HG03139 (cell line): ENCODE measurements around the gene PRKCE.

Experiments
- ATAC-seq: cut with Tn5 transposase; IDR thresholded peaks from one replicate; pipeline ENCODE4 v1.9.1; 2021; ENCODE audit not compliant: unreplicated experiment

Gene PRKCE

DNA sequence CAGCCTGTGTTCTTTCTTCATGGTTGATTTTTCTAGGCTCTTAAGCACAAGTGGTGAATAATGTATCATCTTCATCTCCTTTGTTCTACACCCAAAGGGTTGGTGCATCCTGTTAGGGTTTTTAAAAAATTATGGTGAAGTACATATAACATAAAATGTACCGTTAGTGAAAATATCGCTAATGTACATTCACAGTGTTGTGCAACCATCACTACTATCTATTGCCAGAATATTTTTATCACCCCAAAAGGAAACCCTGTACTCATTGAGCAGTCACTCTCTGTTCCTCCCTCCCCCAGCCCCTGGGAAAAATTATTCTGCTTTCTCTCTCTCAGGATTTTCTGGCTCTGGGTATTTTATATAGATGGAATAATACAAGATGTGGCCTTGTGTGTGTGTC is 98.5 kb downstream of the PRKCE start:
- no peak for ATAC-seq

DNA sequence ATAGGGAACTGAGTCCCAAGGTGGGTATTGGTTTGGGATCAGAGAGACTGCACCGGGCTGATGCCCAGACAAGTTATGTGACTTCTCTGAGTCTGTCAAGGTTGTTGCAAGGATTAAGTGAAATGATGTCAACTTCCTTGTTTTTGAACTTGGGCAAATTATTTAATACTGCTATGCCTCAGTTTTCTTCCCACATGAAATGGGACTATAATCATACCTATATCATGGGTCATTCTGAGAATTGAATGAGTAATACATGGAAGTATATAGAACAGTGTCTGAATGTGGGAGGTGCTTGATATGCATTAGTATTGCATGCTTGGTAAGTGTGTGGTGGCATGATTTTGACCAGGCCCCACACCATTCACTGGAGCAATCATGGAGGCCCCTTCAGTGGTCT is 99.0 kb downstream of the PRKCE start:
- ATAC-seq, result no peak

DNA sequence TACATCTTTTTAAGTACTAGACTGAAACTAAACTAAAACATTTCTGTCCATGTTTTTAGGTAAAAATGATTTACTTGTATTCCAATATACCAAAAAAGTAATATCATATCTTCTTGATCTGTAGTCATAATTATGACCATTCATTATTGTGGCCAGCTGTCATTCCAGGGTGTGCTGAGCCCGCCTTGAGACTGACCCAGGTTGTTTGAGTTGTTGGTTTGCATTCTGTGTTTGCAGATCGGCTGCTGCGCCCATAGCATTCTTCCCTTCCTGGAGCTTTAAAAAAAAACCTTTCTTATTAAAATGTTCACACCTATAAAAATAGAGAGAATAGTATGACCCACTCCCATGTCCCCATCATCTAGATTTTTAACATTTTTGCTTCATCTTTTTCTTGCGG is 101.9 kb downstream of the PRKCE start:
- no peak for ATAC-seq

DNA sequence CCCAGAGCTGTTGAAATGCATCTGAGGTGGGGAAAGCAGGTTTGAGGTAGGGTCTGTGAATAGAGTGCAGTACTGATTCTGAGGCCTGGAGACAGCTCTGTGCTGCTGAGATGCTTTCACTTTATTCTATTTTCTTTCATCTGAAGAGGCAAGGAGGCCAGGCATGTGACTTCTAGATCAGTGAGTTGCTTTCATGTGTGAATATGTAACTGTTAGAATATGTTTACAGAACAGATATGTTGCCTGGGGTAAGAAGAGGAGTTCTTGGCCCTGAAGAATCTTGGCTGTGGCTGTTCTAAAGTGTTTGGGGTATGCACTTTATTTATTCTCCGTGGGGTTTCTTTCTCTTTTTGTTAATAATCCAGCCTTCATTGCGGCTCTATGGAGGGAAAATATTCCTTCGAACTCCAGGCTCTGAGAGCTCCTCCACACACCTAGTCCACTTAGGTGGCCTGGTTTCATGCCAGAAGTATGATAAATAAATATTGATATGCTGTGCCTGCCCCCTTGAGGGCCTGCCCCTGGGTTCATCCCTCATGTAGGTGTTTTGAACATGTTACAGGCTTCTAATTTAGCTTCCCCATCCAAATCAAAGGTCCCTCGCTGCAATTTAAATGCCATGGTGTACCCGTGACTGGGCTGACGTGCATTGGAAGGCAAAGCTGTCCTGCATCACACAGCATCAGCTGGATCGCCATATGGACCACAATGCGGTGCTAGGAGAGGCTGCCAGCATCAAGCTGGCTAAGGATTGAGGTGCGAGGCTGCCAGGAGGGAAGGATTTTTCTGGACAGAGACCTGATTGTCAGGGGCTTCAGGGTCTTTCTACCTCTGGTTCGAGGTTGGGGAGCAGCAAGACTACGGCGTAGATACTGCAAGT is 102.9 kb downstream of the PRKCE start:
- ATAC-seq, result no peak

DNA sequence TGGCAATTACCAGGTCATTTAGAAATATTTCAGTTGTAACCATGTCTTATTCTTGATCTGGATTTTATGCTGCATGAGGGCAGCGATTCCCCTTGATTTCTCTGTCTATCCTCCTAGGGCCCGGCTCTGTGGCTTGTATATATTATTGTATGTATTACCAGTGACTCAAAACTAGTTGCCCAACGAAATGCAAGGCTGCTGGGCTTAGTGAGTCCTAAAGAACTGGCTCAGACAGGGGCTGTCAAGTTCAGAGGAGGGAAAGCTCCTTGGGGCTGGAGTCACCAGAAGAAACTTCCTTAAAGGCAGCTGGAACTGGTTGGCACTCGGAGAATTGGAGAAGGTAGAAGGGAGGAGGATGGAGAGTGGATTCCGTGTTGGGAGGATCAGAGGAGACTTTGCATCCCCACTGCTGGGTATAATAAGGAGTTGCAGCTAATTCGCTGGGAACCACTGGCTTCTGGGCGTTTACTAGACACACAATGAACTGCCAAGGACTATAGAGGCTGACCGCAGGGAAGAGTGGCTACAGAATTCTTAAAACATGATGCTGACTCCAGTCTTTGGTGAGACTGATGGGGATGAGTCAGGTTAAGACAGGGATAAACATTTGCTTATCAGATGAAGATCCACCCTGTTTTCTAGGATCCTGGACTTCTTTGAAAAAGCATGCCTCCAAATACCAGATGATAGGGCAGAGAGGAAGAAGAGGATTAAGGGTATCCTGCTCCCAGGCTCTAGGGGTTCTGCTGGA is 104.3 kb downstream of the PRKCE start:
- no peak for ATAC-seq

DNA sequence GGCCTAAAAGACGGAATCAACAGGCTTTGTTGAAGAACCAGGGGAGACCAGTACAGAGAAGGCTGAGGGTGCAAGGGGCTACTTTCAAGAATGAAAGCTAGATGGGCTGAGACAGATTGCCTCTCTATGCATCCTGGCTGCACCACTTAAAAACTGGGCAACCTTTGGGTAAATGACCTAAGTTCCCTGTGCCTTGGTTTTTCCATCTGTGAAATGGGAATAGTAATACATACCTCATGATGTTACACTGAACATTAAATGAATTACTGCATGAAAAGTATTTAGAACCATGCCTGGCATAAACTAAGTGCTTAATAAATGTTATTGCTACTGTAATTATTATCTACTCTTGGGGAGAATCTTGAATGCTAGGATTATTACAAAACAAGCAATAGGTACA is 106.5 kb downstream of the PRKCE start:
- no peak for ATAC-seq

DNA sequence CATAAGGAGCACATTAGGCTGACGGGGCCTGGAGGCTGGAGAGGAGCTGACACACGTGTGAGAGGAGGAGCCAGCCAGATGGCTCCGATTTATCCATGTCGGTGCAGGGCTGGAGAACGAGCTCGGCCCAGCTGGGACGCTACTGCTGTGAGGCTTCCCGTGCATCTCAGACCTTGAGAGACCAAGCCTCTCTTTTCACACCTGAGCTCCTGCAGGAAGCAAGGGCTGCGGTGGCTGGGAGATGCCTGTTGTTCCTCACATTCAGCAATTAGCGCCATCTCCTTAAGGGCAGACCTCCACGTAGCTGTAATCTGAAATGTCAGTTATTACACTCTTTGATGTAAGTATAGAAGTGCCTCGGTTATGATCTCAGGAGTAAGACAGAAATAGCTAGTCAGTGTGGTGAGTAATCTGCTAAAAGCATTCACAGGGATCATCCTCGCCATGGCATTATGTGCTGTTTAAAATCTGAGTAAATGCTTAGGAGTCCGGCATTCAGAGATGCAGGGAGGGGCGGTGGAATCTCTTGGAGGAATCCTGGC is 107.9 kb downstream of the PRKCE start:
- no peak for ATAC-seq

DNA sequence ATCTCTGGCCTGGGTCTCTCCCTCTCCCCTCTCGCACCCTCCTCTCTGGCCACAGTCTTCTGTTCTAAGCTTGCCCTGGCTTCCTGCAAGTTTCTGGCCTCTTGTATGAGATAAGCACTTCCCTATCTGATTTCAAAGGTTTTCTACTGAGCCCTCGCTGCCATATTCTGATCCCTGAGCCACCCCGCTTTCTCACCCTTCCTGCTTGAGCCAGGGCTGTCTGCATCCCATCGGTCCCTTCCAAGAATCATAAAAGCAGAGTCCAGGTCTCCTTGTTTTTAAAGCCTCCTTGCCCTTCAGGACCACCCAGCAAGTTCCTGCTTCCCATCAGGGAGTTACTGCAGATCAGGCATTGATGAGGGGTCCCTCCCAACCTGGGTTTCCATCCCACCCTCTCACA is 110.2 kb downstream of the PRKCE start:
- no peak for ATAC-seq

DNA sequence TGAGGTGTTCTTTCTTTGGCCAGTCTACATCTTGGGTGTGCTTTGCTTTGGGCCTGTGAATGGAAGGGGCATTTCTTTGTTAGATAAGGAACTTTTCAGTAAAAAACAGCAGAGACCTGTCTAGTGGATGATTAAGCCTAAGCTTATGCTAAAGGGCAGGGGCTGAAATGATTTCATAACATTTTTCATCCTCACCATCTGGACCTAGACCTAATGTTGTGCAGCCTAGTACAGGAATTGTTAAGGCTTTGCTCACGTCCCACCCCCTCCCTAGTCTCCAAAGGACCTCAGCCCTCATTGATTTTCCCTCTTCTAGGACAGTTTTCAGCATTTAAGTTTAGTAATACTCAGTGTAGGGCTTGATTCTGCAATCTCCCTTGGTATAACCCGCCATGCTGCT is 111.8 kb downstream of the PRKCE start:
- ATAC-seq, result no peak

DNA sequence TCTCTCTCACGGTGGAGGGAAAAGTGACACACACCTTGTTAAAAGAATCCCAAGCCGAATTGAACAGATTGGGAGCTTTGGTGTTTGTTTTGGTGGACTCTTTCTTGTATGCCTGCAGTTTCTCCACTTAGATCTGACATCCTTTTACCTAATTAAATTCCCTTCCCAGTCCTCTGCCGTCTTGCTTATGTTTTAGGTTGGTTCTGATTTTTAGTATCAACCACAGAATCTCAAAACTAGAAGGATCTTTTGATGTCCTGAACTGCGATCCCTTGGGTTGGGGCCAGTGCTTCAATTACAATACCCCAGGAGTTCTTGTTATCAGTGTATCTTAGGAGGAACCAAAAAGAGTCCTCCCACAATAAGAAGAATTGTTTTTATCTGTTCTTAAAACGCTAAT is 112.3 kb downstream of the PRKCE start:
- ATAC-seq, result no peak

DNA sequence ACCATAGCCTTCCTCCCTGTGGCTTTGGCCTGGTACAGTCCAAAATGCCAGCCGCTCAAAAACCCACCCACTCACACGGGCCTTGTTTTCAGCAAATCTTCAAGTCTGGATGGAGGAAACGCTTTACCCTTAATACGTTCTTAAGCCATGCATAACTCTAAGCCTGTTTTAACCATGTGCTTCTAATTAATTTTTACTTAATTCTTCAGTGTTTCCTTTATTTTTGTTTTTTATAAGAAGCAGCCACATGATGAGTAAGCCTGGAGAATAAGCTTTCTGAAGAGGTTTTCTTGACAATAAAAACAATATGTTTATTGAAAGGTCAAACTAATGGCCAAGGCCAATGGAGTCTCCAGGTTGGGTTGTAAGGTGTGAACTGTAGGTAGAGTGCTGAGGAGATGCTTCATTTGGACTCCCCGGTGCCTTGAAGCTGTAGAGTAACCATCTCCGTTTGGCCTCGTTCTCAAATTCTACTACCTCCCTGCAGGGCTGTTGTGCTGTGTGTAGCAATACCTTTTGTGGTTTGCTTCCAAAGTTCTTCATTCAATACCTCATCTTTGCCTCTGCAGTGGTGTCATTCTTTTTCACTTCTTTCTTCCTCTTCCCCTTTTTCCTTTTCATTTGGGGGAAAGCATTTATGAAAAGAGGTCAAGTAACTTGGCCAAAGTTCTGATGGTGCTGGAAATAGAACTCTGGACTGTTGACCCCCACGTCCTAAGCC is 113.7 kb downstream of the PRKCE start:
- no peak for ATAC-seq

DNA sequence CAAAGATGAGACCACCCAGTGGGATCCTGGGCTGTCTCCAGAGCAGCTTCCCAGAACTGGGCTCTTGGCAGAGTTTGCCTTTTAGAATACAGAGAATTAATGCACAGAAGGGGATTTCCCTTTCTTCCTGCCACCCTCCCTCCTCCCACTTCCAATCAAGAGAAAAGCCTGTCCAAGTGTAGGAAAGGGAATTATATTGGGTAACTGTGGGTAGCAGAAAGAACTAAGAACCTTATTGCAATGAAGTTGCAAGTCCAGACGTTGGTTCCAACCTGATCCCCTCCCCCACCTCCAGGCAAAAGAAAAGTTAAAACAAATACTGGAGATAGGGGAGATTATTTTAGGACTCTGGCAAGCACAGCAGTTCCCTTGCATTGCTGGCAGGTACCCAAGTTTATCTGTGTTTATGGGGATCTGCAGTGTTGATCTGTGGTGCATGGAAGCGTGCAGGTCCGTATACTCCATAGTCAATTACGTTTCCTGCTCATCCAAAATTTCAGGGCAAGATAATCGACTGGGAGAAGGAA is 114.3 kb downstream of the PRKCE start:
- no peak for ATAC-seq

DNA sequence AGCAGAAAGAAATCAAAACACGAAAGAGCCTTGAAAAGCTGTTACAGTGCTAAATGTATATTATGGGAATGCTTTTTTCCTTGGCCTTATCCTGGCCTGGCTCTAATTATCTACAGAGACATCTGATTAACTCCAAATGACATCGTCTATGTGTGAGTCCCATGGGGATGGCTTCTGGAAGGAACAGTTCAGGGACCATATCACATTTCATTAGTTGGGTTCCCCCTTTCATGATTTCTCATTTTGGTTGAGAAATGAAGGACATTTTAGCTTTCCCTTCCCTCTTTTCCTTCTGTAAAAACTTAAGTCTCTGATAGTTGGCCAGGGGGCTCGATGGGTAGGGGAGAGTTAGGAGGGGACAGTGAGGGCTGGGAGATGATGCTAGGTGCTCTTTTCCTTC is 116.7 kb downstream of the PRKCE start:
- no peak for ATAC-seq

DNA sequence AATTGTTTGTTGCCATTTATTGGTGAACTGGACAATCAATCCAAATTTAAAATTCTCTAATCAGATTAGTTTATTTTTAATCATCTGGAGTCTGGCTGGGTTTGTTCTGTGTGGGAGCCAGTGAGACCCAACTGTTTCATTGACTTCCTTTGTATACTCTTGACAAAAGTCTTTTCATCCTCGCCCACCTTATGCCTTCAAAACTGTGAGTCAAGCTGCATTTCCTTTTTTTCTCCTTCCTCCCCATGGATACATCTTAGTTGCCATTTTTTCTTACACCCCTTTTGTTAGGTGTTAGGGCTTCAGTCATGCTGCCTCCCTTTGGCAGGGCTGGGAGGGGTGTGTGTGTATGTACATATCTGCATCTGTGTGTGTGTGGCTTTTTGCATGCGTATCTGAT is 117.6 kb downstream of the PRKCE start:
- ATAC-seq, result no peak

DNA sequence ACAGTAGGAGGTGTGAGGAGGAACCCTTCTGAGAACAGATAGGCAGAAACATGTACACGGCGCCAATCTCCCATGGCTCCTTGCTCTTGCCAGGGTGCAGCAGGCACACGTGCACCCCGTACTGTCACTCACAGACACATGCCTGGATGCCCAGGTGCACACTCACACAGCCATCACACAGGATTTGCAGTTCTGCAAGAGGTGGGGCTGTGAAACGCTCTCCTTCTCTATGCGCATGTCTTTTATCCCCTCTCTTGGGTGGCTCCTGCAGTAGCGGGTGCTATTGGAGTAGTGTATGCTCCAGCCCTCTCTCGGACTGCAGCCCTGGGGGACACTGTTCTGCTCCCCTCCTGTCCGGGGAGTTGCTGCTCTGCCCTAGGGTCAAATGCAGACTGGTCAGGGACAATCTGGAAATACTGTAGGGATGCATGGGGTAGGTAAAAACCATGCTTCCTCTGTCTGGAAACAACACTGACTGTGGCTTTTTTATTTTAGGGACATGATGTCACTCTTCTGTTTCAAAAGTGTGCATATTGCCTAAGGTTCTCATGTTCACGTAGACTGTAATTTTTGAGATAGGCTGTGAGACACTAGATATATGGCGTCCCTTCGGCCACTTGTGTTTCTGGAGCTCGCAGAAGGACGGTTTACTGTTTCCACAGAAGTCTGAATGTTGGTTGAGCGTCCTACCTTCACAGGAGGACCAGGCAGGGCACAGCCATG is 118.5 kb downstream of the PRKCE start:
- no peak for ATAC-seq

DNA sequence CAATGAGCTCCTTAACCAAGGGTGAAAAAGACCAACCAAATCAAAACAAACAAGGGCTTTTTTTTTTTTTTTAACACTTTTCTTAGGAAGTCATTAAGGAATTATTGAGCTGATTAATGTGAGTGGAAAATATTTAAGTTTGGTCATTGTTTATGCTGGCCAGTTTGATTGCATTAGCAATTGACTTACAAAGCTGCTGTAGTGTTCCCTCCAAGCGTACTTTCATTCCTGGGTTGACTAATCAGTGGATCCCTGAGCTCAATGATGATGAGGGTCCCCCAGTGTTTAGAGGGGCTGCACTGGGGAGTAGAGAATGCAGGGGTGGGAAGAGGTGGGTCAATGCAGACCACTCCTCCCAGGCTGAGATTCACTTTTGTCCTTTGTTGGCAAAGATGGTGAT is 119.3 kb downstream of the PRKCE start:
- no peak for ATAC-seq

DNA sequence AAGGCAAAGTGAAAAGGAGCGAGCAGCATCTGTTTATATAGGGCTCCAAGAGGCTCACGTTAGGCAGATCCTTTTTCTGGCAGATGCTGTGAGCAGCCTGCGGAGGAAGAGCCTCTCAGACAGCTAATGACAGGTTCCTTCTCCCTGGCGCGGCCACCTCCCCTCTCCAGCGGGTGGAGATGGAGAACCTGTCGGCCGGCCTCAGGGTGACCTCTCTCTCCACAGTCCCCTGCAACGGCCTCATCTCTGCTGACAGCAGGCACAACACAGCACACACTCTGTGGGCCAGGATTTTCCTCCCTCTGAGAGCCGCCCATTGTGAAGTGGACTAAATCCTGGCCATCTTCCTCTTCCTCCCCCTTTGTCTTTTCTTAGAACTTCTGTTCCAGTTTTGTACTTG is 119.8 kb downstream of the PRKCE start:
- ATAC-seq, result no peak

DNA sequence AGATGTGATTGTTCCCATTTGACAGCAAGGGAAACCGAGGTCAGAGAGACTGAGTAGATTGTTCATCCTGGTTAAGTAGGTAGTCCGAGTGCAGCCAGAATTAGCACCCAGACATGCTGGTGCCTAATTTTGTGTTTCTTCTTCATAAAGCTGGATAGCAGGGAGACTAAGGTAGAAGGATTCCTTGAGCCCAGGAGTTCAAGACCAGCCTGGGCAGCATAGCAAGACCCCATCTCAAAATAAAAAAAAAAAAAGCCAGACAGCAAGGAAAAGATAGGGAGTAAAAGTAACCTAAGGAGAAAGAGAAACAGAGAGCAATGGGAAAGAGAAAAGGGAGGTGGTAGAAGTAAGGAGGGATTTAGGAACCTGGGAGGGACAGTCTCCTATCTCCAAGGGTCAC is 120.6 kb downstream of the PRKCE start:
- no peak for ATAC-seq

DNA sequence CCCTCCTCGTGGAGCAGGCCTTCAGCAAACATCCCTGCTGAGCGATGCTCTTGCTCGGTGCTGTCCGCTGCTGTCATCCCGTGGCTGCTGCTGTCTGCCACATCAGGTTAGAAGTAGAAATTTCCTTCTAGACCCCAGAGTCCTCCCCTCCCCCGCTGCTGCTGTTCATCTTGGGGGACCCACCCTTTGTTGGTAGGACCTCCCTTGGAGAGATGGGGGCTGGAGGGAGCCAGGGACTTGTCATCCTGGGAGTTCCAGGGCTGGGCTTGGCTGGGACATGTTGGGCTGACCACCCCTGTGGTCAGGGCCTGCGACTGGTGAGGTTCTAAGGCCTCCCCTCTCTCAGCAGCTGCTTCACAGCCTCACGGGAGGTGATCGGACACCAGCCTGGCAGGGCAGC is 122.4 kb downstream of the PRKCE start:
- no peak for ATAC-seq

DNA sequence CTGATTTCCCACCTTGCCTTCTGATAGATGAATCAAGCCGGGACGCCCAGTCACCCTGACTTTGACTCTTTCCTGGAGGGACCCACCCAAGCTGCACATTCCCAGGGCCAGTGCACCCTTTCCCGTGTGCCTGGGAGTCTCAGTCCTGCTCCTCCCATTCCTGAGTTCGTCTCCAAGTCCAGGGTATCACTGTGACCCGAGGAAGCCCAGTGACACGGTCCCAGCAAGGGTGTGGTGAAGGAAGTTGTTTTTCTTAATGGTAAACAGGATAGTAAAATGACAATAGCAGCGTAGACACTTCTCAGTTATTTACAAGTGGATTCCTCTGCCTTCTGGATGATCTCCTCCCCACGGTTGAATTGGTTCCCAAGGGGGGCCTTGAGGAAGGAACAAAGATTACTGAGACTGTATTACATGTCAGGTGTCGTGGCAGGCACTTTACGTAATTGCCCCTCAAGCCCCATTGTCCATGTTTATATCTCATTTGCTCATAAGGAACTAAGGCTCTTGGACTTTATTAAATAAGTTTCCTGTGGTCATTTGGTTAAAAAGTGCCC is 123.3 kb downstream of the PRKCE start:
- no peak for ATAC-seq
